Muscle layer of duodenum (tissue), 2 donors: Measurements from ENCODE around the gene HRC.
"Not testable (repeated sequence)": the region's sequence is repeated elsewhere in the genome, so short reads cannot be mapped to it uniquely, and the experiment has no call there.

Experiments used
- H3K27ac ChIP-seq: one replicate; pipeline ENCODE4 v1.7.0; 2013; ENCODE audit warnings: mild to moderate bottlenecking, low read length
- H3K27me3 ChIP-seq: one replicate; pipeline ENCODE4 v1.7.0; 2013; ENCODE audit warnings: low read depth, mild to moderate bottlenecking, control low read depth, low read length
- H3K36me3 ChIP-seq, 2 donors: one replicate each; pipeline ENCODE4 v1.7.0; 2013; ENCODE audit warnings: low read length in 2 of 2, control low read depth in 1 of 2, mild to moderate bottlenecking in 1 of 2; ENCODE audit not compliant: insufficient read depth in 2 of 2, control insufficient read depth in 1 of 2
- H3K4me1 ChIP-seq, 2 donors: one replicate each; pipeline ENCODE4 v1.7.0; 2013; ENCODE audit warnings: low read length in 2 of 2, mild to moderate bottlenecking in 2 of 2, control low read depth in 1 of 2, moderate library complexity in 1 of 2; ENCODE audit not compliant: insufficient read depth in 2 of 2, control insufficient read depth in 1 of 2
- H3K4me3 ChIP-seq, 2 donors: one replicate each; pipeline ENCODE4 v1.7.0; 2013; ENCODE audit warnings: low read length in 2 of 2, low read depth in 1 of 2, mild to moderate bottlenecking in 1 of 2
- H3K9me3 ChIP-seq, 2 donors: one replicate each; pipeline ENCODE4 v1.7.0; 2013; ENCODE audit warnings: low read length in 2 of 2, control low read depth in 1 of 2, mild to moderate bottlenecking in 1 of 2; ENCODE audit not compliant: control insufficient read depth in 1 of 2
- donor health status: healthy.

The HRC gene

DNA sequence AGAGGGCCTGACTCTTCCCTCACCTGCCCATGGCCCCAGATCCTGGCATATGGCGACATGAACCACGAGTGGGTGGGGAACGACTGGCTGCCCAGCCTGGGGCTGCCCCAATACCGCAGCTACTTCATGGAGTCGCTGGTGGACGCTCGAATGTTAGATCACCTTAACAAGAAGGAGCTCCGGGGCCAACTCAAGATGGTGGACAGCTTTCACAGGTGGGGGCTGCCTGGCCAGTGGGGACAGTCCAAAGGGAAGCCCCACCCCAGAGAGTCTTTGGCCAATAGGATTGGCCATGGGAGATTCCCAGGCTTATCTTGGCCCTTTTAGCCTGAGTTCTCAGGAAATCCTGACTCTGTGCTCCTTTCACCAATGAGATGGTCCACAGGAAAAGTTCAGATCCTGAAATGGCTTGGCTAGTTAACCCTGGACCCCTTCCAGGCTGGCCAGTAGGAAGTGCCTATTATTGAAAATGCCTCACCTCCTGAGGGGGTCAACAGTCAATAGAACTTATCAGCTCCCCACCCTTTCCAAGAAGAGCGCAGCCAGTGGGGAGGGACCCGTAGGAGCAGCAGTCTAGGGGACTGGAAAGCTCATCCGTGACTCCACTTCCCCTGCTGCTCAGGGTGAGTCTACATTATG, 7.0 kb downstream of the HRC start:
- Histone ChIP-seq H3K4me1 (peaks cover 3 to 33% of the 10 kb centered on the region in 2 donors), H3K27ac (no peak overlapping the region), H3K4me3 (peak overlapping the region; percentile 39 to 78), H3K9me3 (no peaks in the 10 kb centered on the region), H3K36me3 (no peaks in the 10 kb centered on the region), H3K27me3 (no peaks in the 10 kb centered on the region)

DNA sequence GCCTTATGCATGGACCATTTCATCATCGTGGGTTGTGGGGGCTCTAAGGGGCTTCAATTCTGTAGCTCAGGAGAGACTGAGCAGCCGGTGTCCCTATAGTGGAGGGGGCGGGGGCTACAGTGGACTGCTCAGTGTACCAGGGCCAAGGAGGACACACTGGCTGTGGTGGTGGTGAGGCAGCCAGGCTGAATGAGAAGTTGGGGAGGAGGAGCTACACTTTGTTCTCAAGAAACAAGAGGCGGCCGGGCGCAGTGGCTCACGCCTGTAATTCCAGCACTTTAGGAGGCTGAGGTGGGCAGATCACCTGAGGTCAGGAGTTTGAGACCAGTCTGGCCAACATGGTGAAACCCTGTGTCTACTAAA, 8.8 kb downstream of the HRC start:
- not testable (repeated sequence) for H3K27ac ChIP-seq, H3K36me3 ChIP-seq, H3K27me3 ChIP-seq, H3K9me3 ChIP-seq
- Histone ChIP-seq H3K4me3 (peak overlapping the region in 1 of 2 donors; percentile 49), H3K4me1 (peaks cover 1 to 40% of the 10 kb centered on the region in 2 donors)

DNA sequence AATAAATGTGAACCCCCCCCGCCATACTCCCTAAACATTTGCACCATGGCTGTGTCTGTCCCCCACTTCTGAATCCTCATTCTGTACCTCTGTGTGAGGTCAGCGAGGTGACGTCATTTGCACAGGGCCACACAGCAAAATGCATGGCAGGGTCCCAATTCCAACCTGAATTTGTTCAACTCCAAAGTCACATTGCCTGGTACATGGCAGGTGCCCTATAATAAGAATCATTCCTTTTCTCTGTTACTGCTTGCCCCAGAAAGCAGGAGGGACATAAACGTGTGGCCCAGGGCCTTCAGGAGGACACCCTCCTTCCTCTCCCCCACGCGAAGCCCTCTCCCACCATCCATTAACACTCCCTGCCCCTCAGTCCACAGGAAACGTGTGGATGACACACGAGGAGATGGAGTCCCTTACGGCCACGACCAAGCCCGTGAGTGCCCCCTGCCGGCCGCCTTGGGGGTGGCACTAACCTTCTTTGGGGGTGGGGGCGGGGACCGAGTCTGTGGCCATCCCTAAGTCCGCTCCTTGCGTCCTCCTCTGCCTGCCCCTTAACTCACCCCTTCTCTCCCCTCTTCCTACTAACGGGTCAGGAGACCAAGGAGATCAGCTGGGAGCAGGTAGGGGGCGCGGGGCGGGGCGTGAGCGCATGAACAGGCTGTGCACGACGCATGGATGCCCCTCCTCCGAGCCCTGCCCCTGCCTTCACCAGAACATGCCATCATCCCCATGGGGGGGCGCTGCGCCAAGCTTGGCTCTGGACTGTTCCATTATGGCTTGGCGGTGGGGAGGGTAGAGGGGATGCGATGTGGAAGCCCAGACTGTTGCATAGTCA, 9.4 kb downstream of the HRC start:
- H3K27ac ChIP-seq, result no peak overlapping the region
- peaks cover 0 to 37% of the 10 kb centered on the region in 2 donors for H3K4me1 ChIP-seq
- H3K27me3 ChIP-seq, result no peaks in the 10 kb centered on the region
- H3K36me3 ChIP-seq, result no peaks in the 10 kb centered on the region
- no peaks in the 10 kb centered on the region for H3K9me3 ChIP-seq
- peak overlapping the region in 1 of 2 donors; percentile 49 for H3K4me3 ChIP-seq

DNA sequence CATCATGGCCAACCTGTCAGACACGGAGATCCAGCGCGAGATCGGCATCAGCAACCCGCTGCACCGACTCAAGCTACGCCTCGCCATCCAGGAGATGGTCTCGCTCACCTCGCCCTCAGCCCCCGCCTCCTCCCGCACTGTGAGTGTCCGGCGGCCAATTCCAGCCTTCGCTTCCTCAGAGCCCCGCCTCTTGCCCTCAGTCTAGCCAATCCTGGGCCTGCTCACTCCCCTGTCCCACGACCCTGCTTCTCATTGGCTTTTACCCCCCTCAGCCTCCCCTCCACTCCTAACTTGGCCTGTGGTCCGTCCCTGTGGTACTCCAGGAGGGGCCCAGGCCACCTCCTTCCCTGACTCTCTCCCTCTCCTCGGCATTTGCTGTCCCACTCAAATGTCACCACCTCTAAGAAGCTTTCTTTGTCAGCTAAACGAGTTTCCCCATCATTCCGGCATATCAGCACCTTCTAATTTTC, 12.3 kb downstream of the HRC start:
- Histone ChIP-seq H3K36me3 (no peaks in the 10 kb centered on the region), H3K9me3 (no peaks in the 10 kb centered on the region), H3K27ac (no peak overlapping the region), H3K4me1 (peaks cover 0 to 26% of the 10 kb centered on the region in 2 donors), H3K4me3 (peak overlapping the region; percentile 68 to 75), H3K27me3 (no peaks in the 10 kb centered on the region)

DNA sequence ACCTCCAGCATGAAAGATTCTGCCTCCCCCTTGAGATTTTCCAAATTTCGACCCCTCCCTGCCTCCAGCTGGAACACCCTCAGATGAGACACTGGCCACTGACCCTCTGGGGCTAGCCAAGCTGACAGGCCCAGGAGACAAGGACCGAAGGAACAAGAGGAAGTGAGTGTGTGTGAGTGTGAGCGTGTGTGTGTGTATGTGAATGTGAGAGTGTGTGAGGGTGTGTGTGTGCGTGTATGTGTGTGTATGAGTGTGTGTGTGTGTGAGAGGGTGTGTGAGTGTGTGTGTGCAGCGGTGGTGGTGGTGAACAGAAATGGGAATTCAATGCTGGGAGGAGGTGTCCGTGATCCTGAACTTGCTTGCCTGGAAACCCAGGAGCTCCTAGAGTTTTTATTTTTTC, 13.8 kb downstream of the HRC start:
- no peak overlapping the region for H3K27ac ChIP-seq
- no peaks in the 10 kb centered on the region for H3K9me3 ChIP-seq
- no peaks in the 10 kb centered on the region for H3K36me3 ChIP-seq
- H3K4me3 ChIP-seq, result no peak overlapping the region
- H3K27me3 ChIP-seq, result no peaks in the 10 kb centered on the region
- H3K4me1 ChIP-seq, result peaks cover 0 to 25% of the 10 kb centered on the region in 2 donors

- peaks cover 0 to 21% of the 10 kb centered on the region in 2 donors for H3K4me1 ChIP-seq
- no peak overlapping the region for H3K4me3 ChIP-seq
- no peak overlapping the region for H3K27ac ChIP-seq
- no peaks in the 10 kb centered on the region for H3K27me3 ChIP-seq
- H3K9me3 ChIP-seq, result no peaks in the 10 kb centered on the region
- H3K36me3 ChIP-seq, result no peaks in the 10 kb centered on the region
These were observed 14.2 kb downstream of the HRC start for GRCh38 chr19:49140951-49141350.

DNA sequence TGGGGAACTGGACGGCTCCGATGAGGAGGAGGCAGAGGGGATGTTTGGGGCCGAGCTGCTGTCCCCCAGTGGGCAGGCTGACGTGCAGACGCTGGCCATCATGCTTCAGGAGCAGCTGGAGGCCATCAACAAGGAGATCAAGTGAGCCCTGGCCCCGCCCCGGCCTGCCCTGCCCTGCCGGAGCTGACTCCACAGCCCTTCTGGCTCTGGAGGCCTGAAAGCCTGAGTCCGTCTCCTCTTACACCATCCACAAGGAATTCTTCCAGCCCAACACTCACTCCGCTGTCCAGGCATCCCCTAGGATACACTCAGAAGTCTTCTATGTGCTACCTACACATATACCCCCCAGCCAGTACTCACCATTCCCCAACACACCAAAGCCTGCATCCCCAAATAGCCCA, 18.4 kb downstream of the HRC start:
- no peak overlapping the region for H3K27ac ChIP-seq
- no peaks in the 10 kb centered on the region for H3K27me3 ChIP-seq
- H3K4me3 ChIP-seq, result no peak overlapping the region
- H3K9me3 ChIP-seq, result no peaks in the 10 kb centered on the region
- peaks cover 0 to 17% of the 10 kb centered on the region in 2 donors for H3K4me1 ChIP-seq
- H3K36me3 ChIP-seq, result no peaks in the 10 kb centered on the region

- Histone ChIP-seq H3K4me1 (peaks cover 0 to 17% of the 10 kb centered on the region in 2 donors), H3K9me3 (no peaks in the 10 kb centered on the region), H3K27ac (no peak overlapping the region), H3K27me3 (no peaks in the 10 kb centered on the region), H3K4me3 (no peak overlapping the region), H3K36me3 (no peaks in the 10 kb centered on the region)
These were observed 19.5 kb downstream of the HRC start for GRCh38 chr19:49135686-49136085.

DNA sequence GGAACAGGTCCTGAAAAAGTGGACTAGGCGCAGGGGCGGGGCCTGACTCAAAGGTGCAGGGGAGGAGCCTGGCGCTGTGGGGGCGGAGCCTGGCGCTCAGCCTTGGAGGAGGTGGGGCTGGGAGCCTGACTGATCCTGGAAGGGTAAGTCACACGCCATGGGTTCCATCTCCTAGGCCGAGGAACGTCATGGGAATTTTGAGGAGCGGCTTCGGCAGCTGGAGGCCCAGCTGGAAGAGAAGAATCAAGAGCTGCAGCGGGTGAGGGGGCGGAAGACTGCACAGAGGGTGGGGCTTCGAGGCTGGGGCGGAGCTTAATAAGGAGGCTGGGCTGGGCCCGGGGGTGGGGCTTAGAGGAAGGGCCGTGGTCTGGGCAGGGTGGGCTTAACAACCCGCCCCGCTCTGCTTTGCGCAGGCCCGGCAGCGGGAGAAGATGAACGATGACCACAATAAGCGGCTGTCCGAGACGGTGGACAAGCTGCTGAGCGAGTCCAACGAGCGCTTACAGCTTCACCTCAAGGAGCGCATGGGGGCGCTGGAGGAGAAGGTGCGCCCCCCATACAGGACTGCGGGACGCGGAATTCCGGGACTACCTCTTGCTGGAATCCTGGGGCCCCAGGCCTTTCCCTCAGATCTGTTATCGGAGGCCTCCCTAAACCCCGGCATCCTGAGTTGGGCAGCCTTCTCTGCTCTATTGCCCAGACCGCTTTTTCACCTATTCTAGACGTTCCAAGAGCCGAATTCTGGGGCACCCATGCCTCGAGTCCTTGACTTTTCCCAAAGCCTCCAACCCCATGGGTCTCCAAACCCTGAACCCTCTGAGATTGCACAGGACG, 21.4 kb downstream of the HRC start:
- H3K36me3 ChIP-seq, result no peaks in the 10 kb centered on the region
- H3K27me3 ChIP-seq, result no peaks in the 10 kb centered on the region
- no peaks in the 10 kb centered on the region for H3K9me3 ChIP-seq
- H3K4me3 ChIP-seq, result peak overlapping the region; percentile 39 to 60
- H3K27ac ChIP-seq, result no peak overlapping the region
- H3K4me1 ChIP-seq, result peaks cover 1 to 17% of the 10 kb centered on the region in 2 donors

DNA sequence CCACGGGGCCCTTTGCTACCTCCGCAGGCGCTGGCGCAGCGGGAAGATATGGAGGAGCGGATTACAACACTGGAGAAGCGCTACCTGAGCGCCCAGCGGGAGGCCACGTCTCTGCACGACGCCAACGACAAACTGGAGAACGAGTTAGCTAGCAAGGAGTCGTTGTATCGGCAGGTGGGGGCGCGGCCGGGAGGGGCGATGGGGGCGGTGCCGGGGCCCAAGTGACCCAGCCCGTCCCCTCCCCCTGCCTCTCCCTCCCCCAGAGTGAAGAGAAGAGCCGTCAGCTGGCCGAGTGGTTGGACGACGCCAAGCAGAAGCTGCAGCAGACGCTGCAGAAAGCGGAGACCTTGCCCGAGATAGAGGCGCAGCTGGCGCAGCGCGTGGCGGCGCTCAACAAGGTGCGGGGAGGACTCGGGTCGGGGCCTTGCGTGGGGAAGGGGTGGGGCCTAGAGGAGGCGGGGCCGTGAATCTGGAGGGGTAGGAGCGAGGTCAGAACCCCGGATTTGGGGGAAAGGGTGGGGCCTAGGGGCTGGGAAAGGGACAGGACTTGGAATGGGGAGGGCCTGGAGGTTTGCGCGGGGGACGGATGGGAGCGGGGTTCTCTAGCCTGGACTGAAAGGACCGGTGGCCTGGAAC, 22.1 kb downstream of the HRC start:
- H3K4me1 ChIP-seq, result peaks cover 6 to 25% of the 10 kb centered on the region in 2 donors
- no peaks in the 10 kb centered on the region for H3K9me3 ChIP-seq
- H3K27ac ChIP-seq, result no peak overlapping the region
- no peaks in the 10 kb centered on the region for H3K36me3 ChIP-seq
- no peaks in the 10 kb centered on the region for H3K27me3 ChIP-seq
- H3K4me3 ChIP-seq, result peak overlapping the region; percentile 39 to 60

- Histone ChIP-seq H3K27ac (no peak overlapping the region), H3K4me3 (no peak overlapping the region), H3K4me1 (peaks cover 6 to 31% of the 10 kb centered on the region in 2 donors), H3K27me3 (no peaks in the 10 kb centered on the region), H3K9me3 (no peaks in the 10 kb centered on the region), H3K36me3 (no peaks in the 10 kb centered on the region)
These were observed 24.9 kb downstream of the HRC start for GRCh38 chr19:49130325-49130724.
